PC-9 (cell line): ENCODE measurements around the gene XKR7.

Experiments
- EZH2 ChIP-seq: fragments of 200-600 bp; sonication (generic); IDR thresholded peaks from 2 replicates; pipeline ENCODE4 v1.8.0; 2017; ENCODE audit warnings: antibody characterized with exemption, low read depth
- TF ChIP-seq, protein P1 (sequence below): fragments of 200-600 bp; sonication (generic); conservative IDR thresholded peaks from 2 replicates; pipeline ENCODE4 v1.6.1; 2017; ENCODE audit warnings: mixed run types, antibody characterized with exemption, mild to moderate bottlenecking, moderate library complexity

DNA sequence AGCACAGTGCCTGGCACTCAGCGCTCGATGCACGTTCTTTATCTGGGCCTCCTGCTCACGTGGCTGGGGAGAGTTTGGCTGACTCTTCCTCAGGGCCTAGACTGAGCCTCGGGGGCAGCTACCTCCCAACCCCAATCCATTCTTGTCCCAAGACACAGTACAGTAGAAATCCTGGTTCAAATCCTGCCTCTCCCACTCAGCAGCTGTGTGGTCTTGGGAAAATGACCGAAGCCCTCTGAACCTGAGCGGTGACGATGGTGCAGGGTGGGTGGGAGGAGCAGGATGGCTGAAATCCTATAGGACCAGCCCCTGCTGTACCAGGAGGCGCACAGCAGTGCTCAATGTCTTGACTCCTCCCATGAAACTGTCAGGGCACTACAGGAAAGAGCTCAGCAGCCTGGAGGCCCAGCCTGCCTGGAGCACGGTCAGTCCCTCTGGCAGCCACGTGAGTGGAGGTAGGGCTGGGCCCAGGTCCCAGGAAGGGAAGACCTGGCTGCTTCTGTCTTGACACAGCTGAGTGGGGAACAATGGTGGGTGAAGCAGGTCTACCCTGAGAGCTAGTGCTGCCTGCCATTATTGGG, 47.6 kb upstream of the XKR7 start:
- TF ChIP-seq EZH2, result no peak
- TF ChIP-seq, protein P1, sequence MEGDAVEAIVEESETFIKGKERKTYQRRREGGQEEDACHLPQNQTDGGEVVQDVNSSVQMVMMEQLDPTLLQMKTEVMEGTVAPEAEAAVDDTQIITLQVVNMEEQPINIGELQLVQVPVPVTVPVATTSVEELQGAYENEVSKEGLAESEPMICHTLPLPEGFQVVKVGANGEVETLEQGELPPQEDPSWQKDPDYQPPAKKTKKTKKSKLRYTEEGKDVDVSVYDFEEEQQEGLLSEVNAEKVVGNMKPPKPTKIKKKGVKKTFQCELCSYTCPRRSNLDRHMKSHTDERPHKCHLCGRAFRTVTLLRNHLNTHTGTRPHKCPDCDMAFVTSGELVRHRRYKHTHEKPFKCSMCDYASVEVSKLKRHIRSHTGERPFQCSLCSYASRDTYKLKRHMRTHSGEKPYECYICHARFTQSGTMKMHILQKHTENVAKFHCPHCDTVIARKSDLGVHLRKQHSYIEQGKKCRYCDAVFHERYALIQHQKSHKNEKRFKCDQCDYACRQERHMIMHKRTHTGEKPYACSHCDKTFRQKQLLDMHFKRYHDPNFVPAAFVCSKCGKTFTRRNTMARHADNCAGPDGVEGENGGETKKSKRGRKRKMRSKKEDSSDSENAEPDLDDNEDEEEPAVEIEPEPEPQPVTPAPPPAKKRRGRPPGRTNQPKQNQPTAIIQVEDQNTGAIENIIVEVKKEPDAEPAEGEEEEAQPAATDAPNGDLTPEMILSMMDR, result no peak
